ENCODE measurements around the gene SLC6A19.

GRCh38 chr5:1209489-1209852, 8.1 kb downstream of the SLC6A19 start:
- TF ChIP-seq POLR2AphosphoS5 (IDR thresholded peaks at IDR 0.05; ENCODE audit: low read depth, low read length) (no peak), TAF1 (IDR thresholded peaks at IDR 0.05; ENCODE audit: borderline replicate concordance, low read depth, low read length) (no peak), POLR2A (IDR thresholded peaks at IDR 0.05; ENCODE audit: low read depth, low read length) (no peak)

Data from GM12892 (cell line).